Measurements from ENCODE around the gene S100G.
A peak's percentile ranks its signal among the peaks of the same experiment; 100 is the strongest.

Gene S100G

GRCh38 chrX:16651391-16652024 lies 1.6 kb downstream of the S100G start:
- DNase-seq = no peak

GRCh38 chrX:16653424-16653823 lies 3.5 kb downstream of the S100G start:
- no peak for DNase-seq

GRCh38 chrX:16654093-16654492 lies 4.1 kb downstream of the S100G start:
- no peak for DNase-seq

GRCh38 chrX:16658284-16658683 lies 8.3 kb downstream of the S100G start:
- no peak for DNase-seq

GRCh38 chrX:16659321-16659720 lies 9.4 kb downstream of the S100G start:
- no peak for DNase-seq

GRCh38 chrX:16661495-16661894 lies 11.5 kb downstream of the S100G start:
- no peak for DNase-seq

- no peak for DNase-seq
These were observed 12.4 kb downstream of the S100G start for GRCh38 chrX:16662402-16662801.

GRCh38 chrX:16664074-16664473 lies 14.1 kb downstream of the S100G start:
- DNase-seq = no peak

GRCh38 chrX:16664626-16665025 lies 14.7 kb downstream of the S100G start:
- no peak for DNase-seq

- no peak for DNase-seq
These were observed 15.1 kb downstream of the S100G start for GRCh38 chrX:16665089-16665488.

GRCh38 chrX:16666541-16666940 lies 16.6 kb downstream of the S100G start:
- no peak for DNase-seq

- DNase-seq = no peak
These were observed 21.0 kb downstream of the S100G start for GRCh38 chrX:16671005-16671404.

GRCh38 chrX:16678689-16679088 lies 28.7 kb downstream of the S100G start:
- DNase-seq = no peak

GRCh38 chrX:16683007-16683664 lies 33.2 kb downstream of the S100G start:
- no peak for DNase-seq

- DNase-seq = no peak
These were observed 37.6 kb downstream of the S100G start for GRCh38 chrX:16687514-16687913.

GRCh38 chrX:16695079-16695676 lies 45.2 kb downstream of the S100G start:
- DNase-seq = peak; percentile 44

- no peak for DNase-seq
These were observed 47.0 kb downstream of the S100G start for GRCh38 chrX:16696956-16697355.

- DNase-seq = no peak
These were observed 49.4 kb downstream of the S100G start for GRCh38 chrX:16699389-16699788.

GRCh38 chrX:16700734-16701133 lies 50.8 kb downstream of the S100G start:
- no peak for DNase-seq

- no peak for DNase-seq
These were observed 53.0 kb downstream of the S100G start for GRCh38 chrX:16702700-16703599.
